ENCODE data around the gene RAB27A. TPM values are rescaled to one million over a fixed set of nuclear protein-coding genes. Genes with fewer than 3 reads are reported as not detected.
"Not testable (repeated sequence)": the region's sequence is repeated elsewhere in the genome, so short reads cannot be mapped to it uniquely, and the experiment has no call there.

The RAB27A gene
- total RNA-seq, 1 donor from 2014 or later = 14.5 TPM

- Mint-ChIP-seq H3K27me3 (no peaks in the 10 kb centered on the region), H3K27ac (no peak overlapping the region), H3K36me3 (no peaks in the 10 kb centered on the region), H3K4me3 (no peak overlapping the region), H3K4me1 (ENCODE audit: unreplicated experiment) (no peaks in the 10 kb centered on the region), H3K9me3 (peaks cover 3% of the 10 kb centered on the region)
- TF ChIP-seq CTCF (conservative IDR thresholded peaks at IDR 0.05) = no peak
- no peak for DNase-seq (ENCODE audit: extremely low spot score, unreplicated experiment)
Measured at GRCh38 chr15:55297315-55297714, 7.7 kb upstream of the RAB27A start.

DNA sequence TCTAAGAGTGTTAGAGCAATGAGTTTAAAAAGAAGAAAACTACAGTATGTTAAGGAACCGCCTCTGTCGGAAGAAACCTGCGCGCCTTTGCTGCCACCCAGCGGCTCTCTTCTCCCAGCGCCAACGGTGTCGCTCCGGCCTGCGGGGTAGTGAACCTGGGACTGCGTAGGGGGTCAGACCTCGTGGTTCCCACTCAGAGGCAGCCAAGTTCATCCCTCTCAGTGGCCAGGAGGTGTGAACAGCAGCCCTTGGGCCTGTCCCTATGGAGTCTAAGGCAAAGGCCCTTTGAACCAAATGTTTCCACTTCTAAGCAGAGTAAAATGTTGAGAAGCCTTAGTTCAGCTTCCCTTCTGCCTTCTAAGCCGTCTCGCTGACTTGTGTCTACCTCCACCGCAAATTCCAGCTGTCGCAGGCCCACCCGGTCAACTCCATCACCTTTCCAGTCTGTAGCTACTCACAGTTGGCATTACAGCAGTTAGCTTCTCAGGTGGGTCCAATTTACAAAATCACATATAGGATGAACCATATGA lies 980 bp upstream of the RAB27A start:
- Mint-ChIP-seq H3K36me3 (peaks cover 5% of the 10 kb centered on the region), H3K9me3 (no peaks in the 10 kb centered on the region), H3K27ac (peak overlapping the region; percentile 87), H3K27me3 (no peaks in the 10 kb centered on the region), H3K4me1 (ENCODE audit: unreplicated experiment) (no peaks in the 10 kb centered on the region), H3K4me3 (peak overlapping the region; percentile 90)
- TF ChIP-seq CTCF (conservative IDR thresholded peaks at IDR 0.05) = peak; percentile 90
- DNase-seq (ENCODE audit: extremely low spot score, unreplicated experiment) = peak; percentile 87

DNA sequence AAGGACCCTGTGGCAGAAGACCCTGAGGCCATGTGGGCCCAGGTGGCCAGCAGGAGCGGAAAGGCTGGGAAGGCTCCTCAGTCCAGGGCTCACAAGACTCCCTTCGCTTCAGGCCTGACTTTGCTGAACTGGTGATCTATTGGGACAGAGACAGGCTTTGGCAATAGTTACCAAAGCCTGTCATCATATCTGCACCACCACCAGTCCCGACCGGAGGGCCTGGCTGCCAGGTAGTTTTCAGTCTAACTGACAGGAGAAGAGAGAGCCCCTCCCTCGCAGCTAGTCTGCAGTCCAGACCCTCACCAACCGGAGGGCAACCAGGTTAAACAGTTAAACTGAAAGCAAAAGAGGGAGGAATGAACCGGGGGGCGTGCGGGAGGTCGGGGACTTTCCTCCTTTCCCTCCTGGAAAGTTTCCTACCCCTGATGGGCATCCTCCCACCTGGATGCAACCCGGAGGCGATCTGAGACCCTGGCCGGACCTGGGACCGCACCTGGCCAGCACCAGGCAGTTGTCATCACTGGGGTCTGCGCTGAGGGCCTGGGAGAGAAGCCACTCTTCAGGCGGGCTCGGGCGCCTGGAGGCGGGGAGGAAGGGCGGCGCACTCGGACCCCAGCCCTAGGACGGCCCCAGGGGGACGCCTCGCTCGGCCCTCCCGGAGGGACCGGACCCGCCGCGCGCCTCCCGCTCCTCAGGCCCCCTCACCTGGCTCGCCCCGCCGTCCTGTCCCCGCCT lies 435 bp downstream of the RAB27A start:
- H3K4me3 Mint-ChIP-seq = peak overlapping the region; percentile 92
- no peak for TF ChIP-seq CTCF (conservative IDR thresholded peaks at IDR 0.05)
- H3K27me3 Mint-ChIP-seq = no peaks in the 10 kb centered on the region
- peaks cover 5% of the 10 kb centered on the region for H3K36me3 Mint-ChIP-seq
- H3K27ac Mint-ChIP-seq = peak overlapping the region; percentile 77
- H3K4me1 Mint-ChIP-seq (ENCODE audit: unreplicated experiment) = no peaks in the 10 kb centered on the region
- DNase-seq (ENCODE audit: extremely low spot score, unreplicated experiment) = peak; percentile 71
- H3K9me3 Mint-ChIP-seq = no peaks in the 10 kb centered on the region

DNA sequence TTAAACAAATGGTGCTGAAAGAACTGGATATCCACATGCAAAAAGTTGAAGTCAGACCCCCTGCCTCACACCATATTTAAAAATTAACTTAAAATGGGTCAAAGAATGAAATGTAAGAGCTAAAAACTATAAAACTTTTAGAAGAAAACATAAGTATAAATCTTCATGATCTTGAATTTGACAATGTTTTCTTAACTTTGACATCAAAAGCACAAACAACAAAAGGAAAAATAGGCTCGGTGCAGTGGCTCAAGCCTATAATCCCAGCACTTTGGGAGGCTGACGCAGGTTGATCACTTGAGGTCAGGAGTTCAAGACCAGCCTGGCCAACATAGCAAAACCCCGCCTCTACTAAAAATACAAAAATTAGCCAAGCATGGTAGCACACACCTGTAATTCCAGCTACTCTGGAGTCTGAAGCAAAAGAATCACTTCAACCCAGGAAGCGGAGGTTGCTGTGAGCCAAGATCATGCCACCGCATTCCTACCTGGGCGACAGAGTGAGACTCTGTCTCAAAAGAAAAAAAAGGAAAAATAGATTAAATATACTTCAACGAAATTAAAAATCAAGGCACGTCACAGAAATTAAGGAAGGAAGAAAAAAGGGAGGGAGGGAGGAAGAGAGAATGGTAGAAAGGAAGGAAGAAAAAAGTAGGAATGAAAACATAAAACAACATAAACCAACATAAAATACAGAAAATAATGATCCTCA lies 1.5 kb downstream of the RAB27A start:
- no peak overlapping the region for H3K27ac Mint-ChIP-seq
- peaks cover 4% of the 10 kb centered on the region for H3K4me1 Mint-ChIP-seq (ENCODE audit: unreplicated experiment)
- H3K27me3 Mint-ChIP-seq = no peaks in the 10 kb centered on the region

DNA sequence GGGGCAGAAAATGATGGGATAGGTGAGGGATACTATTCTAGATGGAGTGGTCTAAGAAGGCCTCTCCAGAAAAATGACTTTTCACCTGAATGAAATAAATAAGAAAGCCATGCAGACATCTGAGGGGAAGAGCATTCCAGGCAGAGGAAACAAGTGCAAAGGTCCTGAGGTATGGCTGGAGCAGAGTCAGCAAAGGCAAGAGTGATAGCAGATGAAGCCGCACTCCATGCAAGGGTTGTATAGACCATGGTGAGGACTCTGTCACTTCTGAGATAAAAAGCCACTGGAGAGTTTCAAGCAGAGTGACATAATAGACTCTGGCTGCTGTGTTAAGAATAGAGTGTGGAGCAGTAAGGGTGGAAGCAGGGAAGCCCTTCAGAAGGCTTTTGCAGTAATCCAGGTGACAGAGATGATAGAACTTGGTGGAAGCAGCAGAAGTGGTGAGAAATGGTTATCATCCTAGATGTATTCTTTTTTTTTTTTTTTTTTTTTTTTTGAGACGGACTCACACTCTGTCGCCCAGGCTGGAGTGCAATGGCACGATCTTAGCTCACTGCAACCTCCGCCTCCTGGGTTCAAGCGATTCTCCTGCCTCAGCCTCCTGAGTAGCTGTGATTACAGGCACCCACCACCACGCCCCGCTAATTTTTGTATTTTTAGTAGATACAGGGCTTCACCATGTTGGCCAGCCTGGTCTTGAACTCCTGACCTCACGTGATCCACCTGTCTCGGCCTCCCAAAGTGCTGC lies 3.0 kb downstream of the RAB27A start:
- H3K27ac Mint-ChIP-seq; H3K9me3 Mint-ChIP-seq; H3K27me3 Mint-ChIP-seq; DNase-seq (ENCODE audit: extremely low spot score, unreplicated experiment); H3K36me3 Mint-ChIP-seq; H3K4me1 Mint-ChIP-seq (ENCODE audit: unreplicated experiment): not testable (repeated sequence)
- H3K4me3 Mint-ChIP-seq = peak overlapping the region; percentile 51

More for the DNA sequence above, 1.5 kb downstream of the RAB27A start:
- Mint-ChIP-seq H3K36me3 (peaks cover 5% of the 10 kb centered on the region), H3K4me3 (peak overlapping the region; percentile 92), H3K9me3 (no peaks in the 10 kb centered on the region)
- no peak for DNase-seq (ENCODE audit: extremely low spot score, unreplicated experiment)
- TF ChIP-seq CTCF (conservative IDR thresholded peaks at IDR 0.05) = no peak
